WERI-Rb-1 (cell line): ENCODE data around the gene RAD51B.

ENCODE experiments used
- DNase-seq: peaks from one replicate; pipeline ENCODE4 v3.0.0-alpha.2; 2020
- H3K27ac ChIP-seq: fragments of 250-450 bp; sonication (Bioruptor Pico); 2 replicates; pipeline ENCODE4 v1.5.1; 2020; ENCODE audit warnings: mild to moderate bottlenecking, moderate library complexity
- H3K27me3 ChIP-seq: fragments of 250-450 bp; sonication (Bioruptor Pico); 2 replicates; pipeline ENCODE4 v1.5.1; 2021; ENCODE audit warnings: mild to moderate bottlenecking, low read depth, moderate library complexity; ENCODE audit not compliant: insufficient read depth, severe bottlenecking
- H3K36me3 ChIP-seq: fragments of 250-450 bp; sonication (Bioruptor Pico); 2 replicates; pipeline ENCODE4 v1.5.1; 2020; ENCODE audit warnings: mild to moderate bottlenecking, moderate library complexity
- H3K4me3 ChIP-seq: 2 replicates; pipeline ENCODE4 v1.5.1; 2011; ENCODE audit warnings: low read depth, mild to moderate bottlenecking, control low read depth, low read length
- H3K9me3 ChIP-seq: fragments of 250-450 bp; sonication (Bioruptor Pico); 2 replicates; pipeline ENCODE4 v1.5.1; 2021; ENCODE audit warnings: mild to moderate bottlenecking, moderate library complexity; ENCODE audit not compliant: severe bottlenecking
- CTCF ChIP-seq: IDR thresholded peaks from 2 replicates; pipeline ENCODE4 v1.5.1; 2011; ENCODE audit warnings: low read depth, mild to moderate bottlenecking, control low read depth, inconsistent platforms, low read length

The RAD51B gene

GRCh38 chr14:68607081-68607866 is 787.7 kb downstream of the RAD51B start:
- Histone ChIP-seq H3K9me3 (peaks cover 2% of the 10 kb centered on the region), H3K4me3 (no peak overlapping the region), H3K36me3 (no peaks in the 10 kb centered on the region), H3K27me3 (no peaks in the 10 kb centered on the region), H3K27ac (no peak overlapping the region)
- DNase-seq: no peak
- TF ChIP-seq CTCF: no peak

- Histone ChIP-seq H3K27me3 (no peaks in the 10 kb centered on the region), H3K27ac (no peak overlapping the region), H3K9me3 (peaks cover 2% of the 10 kb centered on the region), H3K36me3 (no peaks in the 10 kb centered on the region), H3K4me3 (no peak overlapping the region)
- no peak for TF ChIP-seq CTCF
- no peak for DNase-seq
Observed at GRCh38 chr14:68607867-68608573, 788.4 kb downstream of the RAD51B start.

GRCh38 chr14:68608574-68608962 is 789.0 kb downstream of the RAD51B start:
- no peak for TF ChIP-seq CTCF
- Histone ChIP-seq H3K27ac (no peak overlapping the region), H3K4me3 (no peak overlapping the region)

GRCh38 chr14:68609012-68609411 is 789.4 kb downstream of the RAD51B start:
- Histone ChIP-seq H3K9me3 (peaks cover 2% of the 10 kb centered on the region), H3K36me3 (no peaks in the 10 kb centered on the region), H3K27me3 (no peaks in the 10 kb centered on the region), H3K4me3 (no peak overlapping the region), H3K27ac (no peak overlapping the region)
- TF ChIP-seq CTCF: no peak
- DNase-seq: no peak

More at GRCh38 chr14:68608574-68608962, 789.0 kb downstream of the RAD51B start:
- Histone ChIP-seq H3K36me3 (no peaks in the 10 kb centered on the region), H3K9me3 (peaks cover 2% of the 10 kb centered on the region), H3K27me3 (no peaks in the 10 kb centered on the region)
- no peak for DNase-seq

GRCh38 chr14:68610251-68610793 is 790.7 kb downstream of the RAD51B start:
- Histone ChIP-seq H3K36me3 (no peaks in the 10 kb centered on the region), H3K4me3 (no peak overlapping the region), H3K9me3 (peaks cover 1% of the 10 kb centered on the region), H3K27me3 (no peaks in the 10 kb centered on the region), H3K27ac (no peak overlapping the region)
- no peak for DNase-seq
- peak; percentile 40; the same call in 1 of the 2 replicates for TF ChIP-seq CTCF
